EL (cell line): ENCODE measurements around the gene LAMP2.
A peak's percentile ranks its signal among the peaks of the same experiment; 100 is the strongest.

Source experiments
- DNase-seq: peaks from one replicate; pipeline ENCODE4 v3.0.0-alpha.2; 2016

The LAMP2 gene

GRCh38 chrX:120453985-120454384 is 15.1 kb downstream of the LAMP2 start:
- DNase-seq = peak; percentile 65

DNA sequence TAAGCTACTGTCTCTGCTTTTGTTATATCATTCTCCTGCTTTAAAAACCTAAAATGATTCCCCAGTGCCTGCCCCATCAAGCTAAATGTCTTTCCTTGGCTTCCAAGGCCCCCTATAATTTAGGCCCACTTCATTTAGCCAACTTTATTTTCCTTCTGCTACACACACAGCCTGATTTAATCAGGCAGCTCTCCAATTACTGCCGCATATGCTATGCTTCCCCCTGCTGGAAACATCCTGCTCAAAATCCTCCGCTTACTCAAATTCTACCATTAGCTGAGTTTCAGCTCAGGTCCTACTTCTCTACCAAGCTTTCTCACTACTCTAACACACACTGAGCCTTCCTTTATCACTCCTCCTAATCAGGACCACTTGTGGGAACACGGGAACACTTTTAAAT is 17.0 kb downstream of the LAMP2 start:
- no peak for DNase-seq

- DNase-seq = no peak
Observed at GRCh38 chrX:120450163-120450562, 18.9 kb downstream of the LAMP2 start.

DNA sequence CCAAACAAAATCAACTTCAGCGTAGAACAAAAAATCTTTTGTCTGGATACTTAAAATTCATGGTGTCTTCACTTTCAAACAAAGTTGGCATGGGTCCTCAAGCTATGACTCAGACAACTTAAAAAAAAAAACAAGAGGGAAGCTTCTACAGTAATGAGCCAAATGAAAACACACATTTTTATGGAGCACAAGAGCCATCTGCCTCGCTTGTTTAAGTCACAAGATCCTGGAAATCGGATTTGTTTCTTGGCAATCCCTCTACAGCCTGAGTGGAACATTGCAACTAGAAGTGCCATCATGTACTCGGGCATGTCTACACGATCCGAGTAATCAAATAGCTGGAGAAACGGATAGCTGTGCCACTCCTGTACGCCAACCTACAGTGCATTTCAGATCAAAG is 22.6 kb downstream of the LAMP2 start:
- DNase-seq = peak; percentile 48

GRCh38 chrX:120439921-120440320 is 29.2 kb downstream of the LAMP2 start:
- DNase-seq = no peak

- no peak for DNase-seq
Observed at GRCh38 chrX:120429776-120430540, 39.1 kb downstream of the LAMP2 start.

GRCh38 chrX:120428309-120428708 is 40.8 kb downstream of the LAMP2 start:
- peak; percentile 23 for DNase-seq

- peak; percentile 35 for DNase-seq
Observed at GRCh38 chrX:120426599-120426998, 42.5 kb downstream of the LAMP2 start.

DNA sequence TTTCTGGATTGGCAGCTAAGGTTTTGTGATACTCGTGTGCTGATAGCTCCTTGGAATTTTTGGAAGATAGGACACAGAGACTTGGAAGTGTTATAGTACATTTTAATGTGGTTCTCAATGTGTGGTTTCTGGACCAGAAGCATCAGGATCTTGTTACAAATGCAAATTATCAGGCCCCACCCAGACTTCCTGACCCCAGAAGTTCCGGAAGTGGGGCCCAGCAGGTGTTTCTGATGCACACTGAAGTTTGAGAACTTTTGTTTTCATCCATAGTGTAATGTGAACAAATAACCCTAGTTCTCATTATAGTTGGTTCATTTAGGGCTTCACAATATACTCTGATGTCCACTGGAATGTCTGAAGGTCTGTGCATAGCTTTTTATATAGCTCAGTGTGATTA is 49.6 kb downstream of the LAMP2 start:
- no peak for DNase-seq

- DNase-seq = no peak
Observed at GRCh38 chrX:120408168-120408567, 60.9 kb downstream of the LAMP2 start.

DNA sequence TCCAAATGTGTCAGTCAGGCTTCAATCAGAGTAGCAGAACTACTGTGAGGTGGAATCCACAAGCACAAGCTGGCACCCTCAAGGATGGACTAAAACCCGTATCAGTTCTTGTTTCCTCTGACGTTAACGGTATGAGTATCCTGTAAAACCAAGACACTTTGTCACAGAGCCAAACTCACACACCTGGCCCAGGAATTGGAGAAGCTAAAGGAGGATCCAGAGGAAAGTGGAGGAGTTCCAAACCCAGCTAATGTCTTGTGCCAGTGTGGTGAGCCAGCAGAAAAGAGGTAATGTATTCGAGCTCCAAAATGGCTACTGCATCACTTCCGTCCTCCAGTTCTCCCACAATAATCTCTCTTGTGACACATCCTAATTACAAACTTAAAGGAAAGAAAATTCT is 62.5 kb downstream of the LAMP2 start:
- DNase-seq = no peak

DNA sequence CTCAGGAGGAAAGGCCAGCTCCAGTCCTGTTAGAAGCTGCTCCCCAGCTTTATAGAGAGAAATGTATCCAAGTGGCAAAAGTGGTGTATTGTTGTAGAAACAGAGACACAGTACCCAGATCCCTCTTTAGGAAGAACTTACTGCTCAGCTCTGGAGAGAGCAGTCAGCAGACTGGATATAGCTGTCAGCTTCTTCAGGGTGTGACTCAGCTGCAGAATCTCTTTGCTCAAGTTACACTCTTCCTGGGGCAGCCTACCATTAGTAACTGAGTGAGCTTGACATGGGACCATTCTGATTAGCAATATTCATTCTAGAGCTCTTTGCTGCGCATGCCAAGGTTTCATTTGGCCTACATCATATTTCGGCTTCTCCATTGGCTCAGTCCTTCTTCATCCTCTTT is 66.7 kb downstream of the LAMP2 start:
- DNase-seq = no peak

- DNase-seq = no peak
Observed at GRCh38 chrX:120401301-120401700, 67.8 kb downstream of the LAMP2 start.

DNA sequence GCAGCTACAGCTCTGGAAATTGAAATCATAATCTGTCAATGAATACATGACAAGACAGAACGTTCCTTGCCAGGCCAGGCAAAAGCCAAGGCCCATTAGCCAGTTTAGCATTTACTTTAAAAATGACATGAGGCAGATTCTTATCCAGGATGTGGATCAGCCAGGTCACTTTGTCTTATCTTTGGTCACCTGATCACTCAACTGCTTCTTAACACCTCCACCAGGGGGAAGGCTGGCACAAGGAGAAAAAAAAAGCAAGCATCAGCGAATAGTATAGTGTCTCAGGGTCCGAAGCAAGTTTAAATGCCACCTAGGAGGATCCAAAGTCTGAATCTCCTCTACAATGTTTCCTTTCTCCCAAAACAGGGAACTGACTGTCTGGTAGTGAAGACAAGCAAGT is 88.4 kb downstream of the LAMP2 start:
- peak; percentile 6 for DNase-seq

DNA sequence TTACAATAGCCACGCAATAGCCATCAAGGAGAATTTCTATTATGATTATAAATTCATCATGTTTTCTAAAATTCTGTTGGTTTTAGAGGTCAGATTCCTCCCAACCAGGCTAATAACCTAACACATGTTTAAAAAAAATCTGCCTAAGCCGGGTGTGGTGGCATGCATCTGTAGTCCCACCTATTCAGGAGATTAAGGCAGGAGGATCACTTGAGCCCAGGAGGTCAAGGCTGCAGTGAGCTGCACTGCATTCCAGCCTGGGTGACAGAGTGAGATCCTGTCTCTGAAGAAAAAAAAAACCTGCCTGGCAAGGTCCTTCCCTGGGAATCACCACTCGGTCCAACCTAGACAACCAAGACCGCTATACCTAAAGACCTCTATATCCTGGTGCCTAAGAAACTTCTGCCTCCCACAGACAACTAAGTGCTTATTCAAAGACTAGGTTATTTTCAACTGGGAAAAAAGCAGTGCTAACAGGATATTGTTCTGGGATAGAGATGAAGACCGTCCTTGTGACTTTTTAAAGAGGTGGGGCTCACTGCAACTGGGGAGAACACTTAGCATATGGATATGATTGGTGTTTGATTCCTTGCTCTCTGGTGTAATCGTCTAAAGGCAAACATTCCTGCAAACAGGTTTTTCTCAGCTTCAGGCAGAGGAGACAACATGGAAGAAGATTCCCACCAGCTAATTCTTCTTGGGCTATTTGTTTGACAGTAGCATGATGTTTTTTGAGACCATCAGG is 89.0 kb downstream of the LAMP2 start:
- no peak for DNase-seq

- DNase-seq = no peak
Observed at GRCh38 chrX:120378570-120378969, 90.5 kb downstream of the LAMP2 start.
